ENCODE results near the gene SFXN2.

SFXN2 gene

DNA sequence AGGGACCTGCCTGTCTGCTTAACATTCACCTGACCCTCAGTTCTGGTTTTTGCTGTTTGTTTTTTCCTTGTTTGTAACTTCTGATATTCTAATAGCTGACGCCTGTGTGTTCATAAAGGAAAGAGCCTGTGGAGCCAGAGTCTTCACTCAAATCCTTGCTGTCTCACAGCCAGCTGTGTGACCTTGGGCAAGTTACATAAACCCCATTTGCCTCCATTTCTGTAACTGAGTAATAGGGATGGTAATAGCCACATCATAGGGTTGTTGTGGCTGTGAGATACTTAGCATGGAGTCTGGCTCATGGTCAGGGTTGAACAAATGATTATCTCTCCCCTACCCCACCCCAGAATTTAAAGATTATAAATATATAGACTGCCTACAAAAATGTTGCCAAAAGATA, 56.4 kb downstream of the SFXN2 start:
- H3K9me3 ChIP-seq (ENCODE audit: insufficient read depth, low read depth, low read length), result no peaks in the 10 kb centered on the region
- no peak overlapping the region for H3K4me2 ChIP-seq (ENCODE audit: low read depth, low read length, poor library complexity, severe bottlenecking)
- H3K27me3 ChIP-seq (ENCODE audit: insufficient read depth, low read length, poor library complexity, severe bottlenecking), result no peaks in the 10 kb centered on the region
- H3K9ac ChIP-seq (ENCODE audit: low read depth, low read length, poor library complexity, severe bottlenecking), result no peak overlapping the region
- peaks cover 2% of the 10 kb centered on the region; the same call in 1 of the 2 replicates for H3K79me2 ChIP-seq (ENCODE audit: insufficient read depth, low read length)
- H3K36me3 ChIP-seq (ENCODE audit: insufficient read depth, low read length), result no peaks in the 10 kb centered on the region
- peaks cover 24% of the 10 kb centered on the region for H3K4me1 ChIP-seq (ENCODE audit: insufficient read depth, low read length, poor library complexity, severe bottlenecking)
- no peaks in the 10 kb centered on the region for H3F3A ChIP-seq (ENCODE audit: low read depth)
- no peak overlapping the region for H3K4me3 ChIP-seq (ENCODE audit: low read length, poor library complexity, severe bottlenecking)
- no peak overlapping the region for H2AFZ ChIP-seq (ENCODE audit: low read length)
- H3K9me2 ChIP-seq (replicated peaks; ENCODE audit: low read depth, low read length), result no peaks in the 10 kb centered on the region
- TF ChIP-seq EZH2phosphoT487 (IDR thresholded peaks at IDR 0.05; ENCODE audit: borderline replicate concordance) (no peak), CTCF (conservative IDR thresholded peaks at IDR 0.05; ENCODE audit: low read length) (no peak)
- no peaks in the 10 kb centered on the region for H4K20me1 ChIP-seq (ENCODE audit: insufficient read depth, low read length, poor library complexity, severe bottlenecking)

DNA sequence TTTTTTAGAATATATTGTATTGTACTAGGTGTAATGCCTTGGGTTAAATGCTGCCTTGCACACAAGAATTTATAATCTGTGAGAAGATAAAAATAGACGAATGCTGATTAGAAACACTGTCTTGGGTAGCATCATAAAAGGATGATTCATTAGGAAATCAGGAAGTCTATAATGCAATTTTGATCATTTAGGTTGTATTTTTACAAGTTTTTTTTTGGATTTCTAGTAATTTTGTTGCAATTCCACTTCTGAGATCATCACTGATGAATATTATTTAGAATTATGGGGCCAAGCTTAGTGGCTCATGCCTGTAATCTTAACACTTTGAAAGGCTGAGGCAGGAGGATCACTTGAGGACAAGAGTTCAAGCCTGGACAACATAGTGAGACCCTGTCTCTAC, 58.9 kb downstream of the SFXN2 start:
- TF ChIP-seq CTCF (conservative IDR thresholded peaks at IDR 0.05; ENCODE audit: low read length) (no peak), EZH2phosphoT487 (IDR thresholded peaks at IDR 0.05; ENCODE audit: borderline replicate concordance) (no peak)
- H3K36me3 ChIP-seq (ENCODE audit: insufficient read depth, low read length), result no peaks in the 10 kb centered on the region
- no peak overlapping the region for H2AFZ ChIP-seq (ENCODE audit: low read length)
- no peaks in the 10 kb centered on the region for H3K9me3 ChIP-seq (ENCODE audit: insufficient read depth, low read depth, low read length)
- H3K4me3 ChIP-seq (ENCODE audit: low read length, poor library complexity, severe bottlenecking), result no peak overlapping the region
- peaks cover 24% of the 10 kb centered on the region for H3K4me1 ChIP-seq (ENCODE audit: insufficient read depth, low read length, poor library complexity, severe bottlenecking)
- peaks cover 10% of the 10 kb centered on the region; the same call in 1 of the 2 replicates for H3K79me2 ChIP-seq (ENCODE audit: insufficient read depth, low read length)
- no peaks in the 10 kb centered on the region for H3K9me2 ChIP-seq (replicated peaks; ENCODE audit: low read depth, low read length)
- no peaks in the 10 kb centered on the region for H3F3A ChIP-seq (ENCODE audit: low read depth)
- no peaks in the 10 kb centered on the region for H3K27me3 ChIP-seq (ENCODE audit: insufficient read depth, low read length, poor library complexity, severe bottlenecking)
- no peak overlapping the region for H3K4me2 ChIP-seq (ENCODE audit: low read depth, low read length, poor library complexity, severe bottlenecking)
- H3K9ac ChIP-seq (ENCODE audit: low read depth, low read length, poor library complexity, severe bottlenecking), result no peak overlapping the region
- H4K20me1 ChIP-seq (ENCODE audit: insufficient read depth, low read length, poor library complexity, severe bottlenecking), result no peaks in the 10 kb centered on the region

DNA sequence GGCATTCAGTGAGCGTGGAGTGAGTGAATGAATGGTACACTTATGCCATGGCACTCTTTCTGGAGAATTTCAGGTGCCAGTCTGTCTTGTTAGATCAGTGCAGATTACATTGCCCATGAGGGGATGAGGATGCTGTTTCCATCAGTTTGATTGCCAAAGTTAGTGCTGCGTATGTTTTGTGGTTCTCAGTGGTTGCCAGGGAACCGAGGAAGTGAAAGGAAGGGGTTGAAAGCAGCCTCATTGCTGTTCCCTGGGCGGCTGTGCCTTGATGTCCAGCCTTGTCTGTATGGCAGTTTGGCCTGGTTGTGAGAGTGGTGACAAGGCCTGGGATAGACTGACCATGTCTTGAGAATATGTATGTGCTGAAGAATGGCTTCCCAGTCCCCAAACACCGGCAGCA, 59.5 kb downstream of the SFXN2 start:
- H3K4me1 ChIP-seq (ENCODE audit: insufficient read depth, low read length, poor library complexity, severe bottlenecking), result peaks cover 22% of the 10 kb centered on the region
- H3K9ac ChIP-seq (ENCODE audit: low read depth, low read length, poor library complexity, severe bottlenecking), result no peak overlapping the region
- H4K20me1 ChIP-seq (ENCODE audit: insufficient read depth, low read length, poor library complexity, severe bottlenecking), result no peaks in the 10 kb centered on the region
- H3K4me2 ChIP-seq (ENCODE audit: low read depth, low read length, poor library complexity, severe bottlenecking), result no peak overlapping the region
- peaks cover 10% of the 10 kb centered on the region; the same call in 1 of the 2 replicates for H3K79me2 ChIP-seq (ENCODE audit: insufficient read depth, low read length)
- TF ChIP-seq EZH2phosphoT487 (IDR thresholded peaks at IDR 0.05; ENCODE audit: borderline replicate concordance) (no peak), CTCF (conservative IDR thresholded peaks at IDR 0.05; ENCODE audit: low read length) (no peak)
- no peaks in the 10 kb centered on the region for H3K36me3 ChIP-seq (ENCODE audit: insufficient read depth, low read length)
- H3K9me3 ChIP-seq (ENCODE audit: insufficient read depth, low read depth, low read length), result no peaks in the 10 kb centered on the region
- H3K4me3 ChIP-seq (ENCODE audit: low read length, poor library complexity, severe bottlenecking), result no peak overlapping the region
- H3K27me3 ChIP-seq (ENCODE audit: insufficient read depth, low read length, poor library complexity, severe bottlenecking), result no peaks in the 10 kb centered on the region
- no peaks in the 10 kb centered on the region for H3F3A ChIP-seq (ENCODE audit: low read depth)
- no peaks in the 10 kb centered on the region for H3K9me2 ChIP-seq (replicated peaks; ENCODE audit: low read depth, low read length)
- no peak overlapping the region for H2AFZ ChIP-seq (ENCODE audit: low read length)
